MCF 10A (cell line): Measurements from ENCODE around the gene CANX. TPM values are rescaled to one million over a fixed set of nuclear protein-coding genes. Genes with fewer than 3 reads are reported as not detected.
A peak's percentile ranks its signal among the peaks of the same experiment; 100 is the strongest.
"Not testable (repeated sequence)": the region's sequence is repeated elsewhere in the genome, so short reads cannot be mapped to it uniquely, and the experiment has no call there.

Source experiments
- Bru-seq: library from RNA; stranded (reverse); fragments of 400-500 nt; gene quantifications from one replicate; lab custom pipeline; 2021; lab: Mats Ljungman, UMichigan
- BruChase-seq, 2 experiments: library from RNA; stranded (reverse); fragments of 400-500 nt; gene quantifications; one replicate each; lab custom pipeline; 2021; lab: Mats Ljungman, UMichigan
- BruUV-seq: library from RNA; stranded (reverse); fragments of 400-500 nt; replicated peaks from 2 replicates; lab custom pipeline; 2021; lab: Mats Ljungman, UMichigan
- CTCF ChIA-PET: fragments of 300-600 bp; sonication (Branson Sonifier 250); formaldehyde crosslinking; extraction: SDS; loops from one replicate; lab custom pipeline; 2021; ENCODE audit warnings: antibody characterized with exemption, inconsistent platforms; lab: Yijun Ruan, JAX
- POLR2A ChIA-PET: fragments of 300-600, 350-650 bp; sonication (Branson Sonifier 250); formaldehyde crosslinking; extraction: SDS; loops from one replicate; lab custom pipeline; 2020; ENCODE audit warnings: antibody characterized with exemption, inconsistent platforms; lab: Yijun Ruan, JAX
- DNase-seq: peaks from one replicate; pipeline ENCODE4 v3.0.0-alpha.2; 2018; ENCODE audit not compliant: unreplicated experiment
- H3K27ac Mint-ChIP-seq: one replicate; pipeline ENCODE4 v1.8.0; 2022; ENCODE audit warnings: mild to moderate bottlenecking, low read depth, mixed read lengths; ENCODE audit not compliant: unreplicated experiment
- H3K27me3 Mint-ChIP-seq: one replicate; pipeline ENCODE4 v1.8.0; 2022; ENCODE audit warnings: mixed read lengths; ENCODE audit not compliant: insufficient read depth, unreplicated experiment
- H3K36me3 Mint-ChIP-seq: one replicate; pipeline ENCODE4 v1.8.0; 2022; ENCODE audit warnings: mild to moderate bottlenecking, moderate library complexity, mixed read lengths; ENCODE audit not compliant: insufficient read depth, unreplicated experiment
- H3K4me1 Mint-ChIP-seq: one replicate; pipeline ENCODE4 v1.8.0; 2022; ENCODE audit warnings: mixed read lengths; ENCODE audit not compliant: insufficient read depth, unreplicated experiment
- H3K4me3 Mint-ChIP-seq: one replicate; pipeline ENCODE4 v1.8.0; 2022; ENCODE audit warnings: mild to moderate bottlenecking, moderate library complexity, mixed read lengths; ENCODE audit not compliant: unreplicated experiment
- H3K9me3 Mint-ChIP-seq: one replicate; pipeline ENCODE4 v1.8.0; 2022; ENCODE audit warnings: mixed read lengths; ENCODE audit not compliant: unreplicated experiment
- intact Hi-C: fragments of 100-400 bp; cut with micrococcal nuclease; formaldehyde crosslinking; loops from 2 replicates; pipeline ENCODE4 v1.14.1; 2022
- long read RNA-seq: library from polyadenylated mRNA; stranded (forward); transcript quantifications from one replicate; pipeline ENCODE4 v2.0.0, GENCODE V29; 2022
- total RNA-seq: library from RNA; stranded (reverse); gene quantifications from 2 replicates; pipeline ENCODE4 v1.2.3, GENCODE V29; 2022
- TF ChIP-seq, protein P1 (sequence below): fragments of 200-600 bp; IDR thresholded peaks from one replicate; pipeline ENCODE4 v1.8.0; 2022; ENCODE audit warnings: antibody characterized with exemption, mild to moderate bottlenecking; ENCODE audit not compliant: unreplicated experiment

CANX gene
- 1,781 and 2,325 TPM in 2 replicates for total RNA-seq
- percentile 99 among the genes with signal in this experiment for Bru-seq, nascent RNA
- BruChase-seq, experiment 1, labeled RNA remaining after a 6-hour chase = percentile 100 among the genes with signal in this experiment
- BruChase-seq, experiment 2, labeled RNA remaining after a 2-hour chase = percentile 100 among the genes with signal in this experiment
- long read RNA-seq, full-length matches to known transcripts = 2,515 of 3,108 reads
- long read RNA-seq, partial matches to known transcripts = 424 of 3,108 reads
- long read RNA-seq, other reads (novel, unspliced or antisense) = 169 of 3,108 reads

- intact Hi-C loops = loop anchor here (1.0 to 2.0 kb wide), 3 partner anchors 20 to 77 kb away; partner anchors contain the start of gene MAML1
- no TSS peak for BruUV-seq
- H3K9me3 Mint-ChIP-seq = no peaks in the 10 kb centered on the region
- peaks cover 38% of the 10 kb centered on the region for H3K4me1 Mint-ChIP-seq
- H3K27ac Mint-ChIP-seq = peak within 1 kb of the TSS; percentile 99
- no peak for DNase-seq
- ChIA-PET CTCF (interaction anchor here (0.7 to 2.3 kb wide), 4 partner anchors 30 to 75 kb away, joined by 3 to 6 read pairs (median 4); partner anchors contain the start of gene HNRNPH1), POLR2A (interaction anchor here (0.6 to 8.2 kb wide), 24 partner anchors 8 to 968 kb away, joined by 3 to 137 read pairs (median 7); partner anchors contain the start of genes CBY3, HNRNPH1, MAML1 and MRNIP)
- peaks cover 52% of the 10 kb centered on the region for H3K36me3 Mint-ChIP-seq
- TF ChIP-seq, protein P1, sequence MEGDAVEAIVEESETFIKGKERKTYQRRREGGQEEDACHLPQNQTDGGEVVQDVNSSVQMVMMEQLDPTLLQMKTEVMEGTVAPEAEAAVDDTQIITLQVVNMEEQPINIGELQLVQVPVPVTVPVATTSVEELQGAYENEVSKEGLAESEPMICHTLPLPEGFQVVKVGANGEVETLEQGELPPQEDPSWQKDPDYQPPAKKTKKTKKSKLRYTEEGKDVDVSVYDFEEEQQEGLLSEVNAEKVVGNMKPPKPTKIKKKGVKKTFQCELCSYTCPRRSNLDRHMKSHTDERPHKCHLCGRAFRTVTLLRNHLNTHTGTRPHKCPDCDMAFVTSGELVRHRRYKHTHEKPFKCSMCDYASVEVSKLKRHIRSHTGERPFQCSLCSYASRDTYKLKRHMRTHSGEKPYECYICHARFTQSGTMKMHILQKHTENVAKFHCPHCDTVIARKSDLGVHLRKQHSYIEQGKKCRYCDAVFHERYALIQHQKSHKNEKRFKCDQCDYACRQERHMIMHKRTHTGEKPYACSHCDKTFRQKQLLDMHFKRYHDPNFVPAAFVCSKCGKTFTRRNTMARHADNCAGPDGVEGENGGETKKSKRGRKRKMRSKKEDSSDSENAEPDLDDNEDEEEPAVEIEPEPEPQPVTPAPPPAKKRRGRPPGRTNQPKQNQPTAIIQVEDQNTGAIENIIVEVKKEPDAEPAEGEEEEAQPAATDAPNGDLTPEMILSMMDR = no peak
- no peaks in the 10 kb centered on the region for H3K27me3 Mint-ChIP-seq
- H3K4me3 Mint-ChIP-seq = peak within 1 kb of the TSS; percentile 94
Measured at GRCh38 chr5:179698935-179699615, at the start of gene CANX. TSS of gene CANX (plus strand) at chr5:179698967. CDS start at chr5:179705682, 6,715 bp downstream.

GRCh38 chr5:179649166-179649703 is 49.5 kb upstream of the CANX start:
- H3K4me3 Mint-ChIP-seq, intact Hi-C loops, H3K4me1 Mint-ChIP-seq, H3K27ac Mint-ChIP-seq, H3K36me3 Mint-ChIP-seq, BruUV-seq, H3K9me3 Mint-ChIP-seq, POLR2A ChIA-PET, DNase-seq: not testable (repeated sequence)
- H3K27me3 Mint-ChIP-seq = peaks cover 15% of the 10 kb centered on the region
- CTCF ChIA-PET = interaction anchor here (0.6 kb wide), 1 partner anchor 1405 kb away, joined by 3 read pairs; no protein-coding TSS in a partner anchor

- H3K4me1 Mint-ChIP-seq, H3K4me3 Mint-ChIP-seq, H3K27me3 Mint-ChIP-seq, CTCF ChIA-PET, POLR2A ChIA-PET, H3K27ac Mint-ChIP-seq, H3K36me3 Mint-ChIP-seq, H3K9me3 Mint-ChIP-seq, intact Hi-C loops, DNase-seq, BruUV-seq: not testable (repeated sequence)
Measured at GRCh38 chr5:179650245-179650644, 48.5 kb upstream of the CANX start.

DNA sequence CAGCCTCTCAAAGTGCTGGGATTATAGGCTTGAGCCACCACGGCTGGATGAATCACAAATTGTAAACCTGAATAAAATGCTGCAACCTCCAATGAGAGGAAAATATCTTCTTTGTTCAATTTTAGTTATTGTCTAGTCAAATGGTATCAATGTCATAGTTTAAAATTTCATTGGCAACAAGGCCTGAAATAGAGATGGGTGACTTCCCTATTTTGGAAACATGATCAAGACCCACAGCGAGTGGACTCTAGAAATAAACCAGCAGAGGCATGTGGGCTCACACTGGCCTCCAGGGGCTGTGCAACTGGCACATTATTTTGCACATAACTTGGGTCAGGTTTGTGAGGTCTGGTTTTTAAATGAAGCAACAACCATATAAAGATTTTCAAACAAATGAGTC is 45.6 kb upstream of the CANX start:
- DNase-seq, H3K27me3 Mint-ChIP-seq, CTCF ChIA-PET, H3K36me3 Mint-ChIP-seq, H3K4me3 Mint-ChIP-seq, H3K9me3 Mint-ChIP-seq, H3K4me1 Mint-ChIP-seq, BruUV-seq, POLR2A ChIA-PET, intact Hi-C loops, H3K27ac Mint-ChIP-seq: not testable (repeated sequence)

DNA sequence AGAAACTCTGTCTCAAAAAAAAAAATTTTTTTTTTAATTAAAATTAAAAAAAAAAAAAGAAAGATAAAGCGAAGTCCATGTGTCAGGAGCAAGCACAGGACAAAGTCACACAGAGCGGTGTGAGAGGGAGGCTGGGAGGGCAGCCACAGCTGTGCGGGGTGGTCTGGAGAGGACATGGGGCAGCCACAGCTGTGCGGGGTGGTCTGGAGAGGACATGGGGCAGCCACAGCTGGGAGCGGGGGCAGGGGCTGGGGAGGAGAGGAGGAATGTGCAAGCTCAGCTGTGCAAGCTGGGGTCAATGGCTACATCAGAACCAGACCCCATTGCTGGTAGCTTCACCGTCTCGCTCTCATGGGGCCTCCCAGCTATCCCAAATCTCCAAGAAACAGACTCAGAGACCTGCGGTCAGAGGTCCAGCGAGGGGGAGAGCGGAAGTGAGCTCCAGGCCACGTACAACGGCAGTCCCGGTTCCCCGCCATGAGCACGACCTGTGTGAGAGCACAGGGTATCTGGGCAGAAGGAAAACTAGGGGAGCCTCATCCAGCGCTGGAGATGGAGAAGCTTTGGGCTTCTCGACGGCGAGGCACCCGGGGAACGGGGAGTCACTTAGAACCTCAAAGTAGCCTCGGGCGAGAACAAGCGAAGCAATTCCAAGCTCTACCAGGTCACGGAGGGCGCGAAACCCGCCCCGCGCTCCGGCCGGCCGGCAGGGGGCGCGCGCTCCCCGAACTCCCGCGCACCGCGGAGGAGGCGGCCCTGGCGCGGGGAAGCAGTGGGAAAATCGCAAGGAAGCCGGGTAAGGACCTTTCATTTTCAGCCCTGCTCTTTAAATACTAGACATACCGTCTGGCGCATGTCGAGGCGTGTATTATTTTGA is 41.2 kb upstream of the CANX start:
- CTCF ChIA-PET, intact Hi-C loops, H3K27me3 Mint-ChIP-seq, BruUV-seq, H3K4me3 Mint-ChIP-seq, H3K4me1 Mint-ChIP-seq, H3K9me3 Mint-ChIP-seq, DNase-seq, H3K27ac Mint-ChIP-seq, POLR2A ChIA-PET: not testable (repeated sequence)
- peaks cover 12% of the 10 kb centered on the region for H3K36me3 Mint-ChIP-seq

DNA sequence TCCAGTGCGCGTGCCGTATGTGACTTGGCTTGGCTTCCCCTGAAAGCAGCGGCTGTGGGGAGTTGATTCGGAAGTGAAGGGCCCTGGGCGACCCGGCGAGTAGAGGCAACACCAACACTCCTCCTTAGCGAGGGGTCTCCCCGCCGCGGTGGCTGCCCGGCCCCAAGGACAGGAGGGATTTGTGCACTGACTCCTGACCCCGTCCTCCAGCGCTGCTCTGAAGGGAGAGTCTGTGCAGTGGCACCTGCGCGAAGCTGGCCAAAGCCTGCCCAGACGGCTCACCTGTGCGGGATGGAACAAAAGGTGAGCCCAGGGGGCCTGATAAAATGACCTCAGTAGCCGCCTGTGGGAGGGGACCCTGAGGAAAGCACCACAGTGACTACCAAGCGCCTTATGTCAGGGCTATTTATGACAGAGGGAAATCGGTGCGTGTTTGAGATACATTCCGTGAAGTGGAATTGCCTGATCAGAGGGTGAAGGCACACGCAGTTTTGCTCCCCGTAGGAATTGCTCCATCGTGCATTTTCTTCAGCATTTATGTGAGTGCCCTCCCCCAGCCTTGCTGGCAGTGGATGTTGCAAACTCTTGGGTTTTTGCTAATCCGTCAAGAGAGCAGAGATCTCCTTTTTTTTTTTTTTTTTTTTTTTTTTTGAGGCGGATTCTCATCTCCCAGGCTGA is 40.4 kb upstream of the CANX start:
- H3K9me3 Mint-ChIP-seq, H3K4me1 Mint-ChIP-seq, intact Hi-C loops, H3K27ac Mint-ChIP-seq, CTCF ChIA-PET, H3K27me3 Mint-ChIP-seq: not testable (repeated sequence)
- Mint-ChIP-seq H3K4me3 (peak overlapping the region; percentile 76), H3K36me3 (peaks cover 20% of the 10 kb centered on the region)
- POLR2A ChIA-PET = interaction anchor here (1.0 kb wide), 2 partner anchors 11 to 104 kb away, joined by 3 read pairs; no protein-coding TSS in a partner anchor
- BruUV-seq = TSS peak; percentile 84
- peak; percentile 43 for DNase-seq

- not testable (repeated sequence) for BruUV-seq
Measured at GRCh38 chr5:179661647-179662046, 37.1 kb upstream of the CANX start.

More at GRCh38 chr5:179661647-179662046, 37.1 kb upstream of the CANX start:
- POLR2A ChIA-PET, DNase-seq, H3K4me3 Mint-ChIP-seq, H3K27me3 Mint-ChIP-seq, H3K4me1 Mint-ChIP-seq, H3K27ac Mint-ChIP-seq, H3K9me3 Mint-ChIP-seq: not testable (repeated sequence)
- intact Hi-C loops = loop anchor here (5.0 kb wide), 1 partner anchor 71 kb away; the partner anchor contains the start of gene MAML1
- peaks cover 50% of the 10 kb centered on the region for H3K36me3 Mint-ChIP-seq
- CTCF ChIA-PET = interaction anchor here (0.8 to 1.2 kb wide), 2 partner anchors 25 to 78 kb away, joined by 3 to 5 read pairs; no protein-coding TSS in a partner anchor
